DND-41 (cell line): ENCODE measurements around the gene EPHB1.

Source experiments
- ATAC-seq: fragments of 200-7000 bp; cut with Tn5 transposase; 3 replicates; pipeline ENCODE4 v1.9.1; 2021; ENCODE audit warnings: low read depth; ENCODE audit not compliant: insufficient read depth
- DNase-seq: peaks from one replicate; pipeline ENCODE4 v3.0.0-alpha.2; 2020
- H2AFZ ChIP-seq: 2 replicates; pipeline ENCODE4 v1.6.0; 2012; ENCODE audit warnings: low read depth, low read length
- H3K27ac ChIP-seq: 2 replicates; pipeline ENCODE4 v1.5.1; 2012; ENCODE audit warnings: low read length, inconsistent platforms
- H3K27me3 ChIP-seq: fragments of 200-600 bp; sonication (generic); 2 replicates; pipeline ENCODE4 v1.6.0; 2012; ENCODE audit warnings: low read length, mild to moderate bottlenecking, inconsistent platforms; ENCODE audit not compliant: insufficient read depth, poor library complexity
- H3K36me3 ChIP-seq: 2 replicates; pipeline ENCODE4 v1.5.1; 2012; ENCODE audit warnings: low read length, inconsistent platforms; ENCODE audit not compliant: insufficient read depth
- H3K4me1 ChIP-seq: 2 replicates; pipeline ENCODE4 v1.5.1; 2012; ENCODE audit warnings: mild to moderate bottlenecking, low read length; ENCODE audit not compliant: insufficient read depth
- H3K4me2 ChIP-seq: 2 replicates; pipeline ENCODE4 v1.6.0; 2012; ENCODE audit warnings: mild to moderate bottlenecking, moderate library complexity, low read length, inconsistent platforms; ENCODE audit not compliant: insufficient read depth
- H3K4me3 ChIP-seq, 2 experiments: fragments of 200-600 bp in 1 of 2; shearing (Covaris generic) in 1 of 2; 2 replicates each; pipeline ENCODE4 v1.5.1; 2012 to 2016; ENCODE audit warnings: inconsistent platforms in 2 of 2, low read length in 2 of 2, mild to moderate bottlenecking in 2 of 2, low read depth in 1 of 2, moderate library complexity in 1 of 2
- H3K79me2 ChIP-seq: 2 replicates; pipeline ENCODE4 v1.6.0; 2012; ENCODE audit warnings: low read length, inconsistent platforms; ENCODE audit not compliant: insufficient read depth
- H3K9ac ChIP-seq: 2 replicates; pipeline ENCODE4 v1.6.0; 2012; ENCODE audit warnings: low read depth, mild to moderate bottlenecking, inconsistent platforms, low read length, moderate library complexity
- H3K9me3 ChIP-seq: 2 replicates; pipeline ENCODE4 v1.5.1; 2012; ENCODE audit warnings: low read length, moderate library complexity, mild to moderate bottlenecking, inconsistent platforms; ENCODE audit not compliant: insufficient read depth, severe bottlenecking
- H4K20me1 ChIP-seq: 2 replicates; pipeline ENCODE4 v1.6.0; 2012; ENCODE audit warnings: low read length; ENCODE audit not compliant: insufficient read depth
- CTCF ChIP-seq: IDR thresholded peaks from 2 replicates; pipeline ENCODE4 v1.5.1; 2012; ENCODE audit warnings: borderline replicate concordance, low read length, moderate library complexity, mild to moderate bottlenecking; ENCODE audit not compliant: poor library complexity, severe bottlenecking; ENCODE audit errors: extremely low read depth
- EZH2 ChIP-seq: IDR thresholded peaks from 3 replicates; pipeline ENCODE4 v1.6.1; 2012; ENCODE audit warnings: borderline replicate concordance, low read depth, mild to moderate bottlenecking, moderate library complexity, low read length, inconsistent platforms; ENCODE audit not compliant: severe bottlenecking

Gene EPHB1

GRCh38 chr3:135047061-135047460, 252.0 kb downstream of the EPHB1 start:
- Histone ChIP-seq H3K36me3 (no peaks in the 10 kb centered on the region), H3K4me1 (no peaks in the 10 kb centered on the region), H3K27ac (no peak overlapping the region), H3K4me2 (no peak overlapping the region), H3K27me3 (no peaks in the 10 kb centered on the region), H2AFZ (no peak overlapping the region), H3K9ac (no peak overlapping the region), H4K20me1 (no peaks in the 10 kb centered on the region), H3K9me3 (no peaks in the 10 kb centered on the region), H3K79me2 (no peaks in the 10 kb centered on the region), H3K4me3 (no peak overlapping the region)
- DNase-seq (no peak), ATAC-seq (no peak)
- no peak for TF ChIP-seq CTCF
- TF ChIP-seq EZH2 = no peak

- H3K4me3 ChIP-seq = no peak overlapping the region
- no peak for TF ChIP-seq CTCF
- no peak overlapping the region for H3K9ac ChIP-seq
- no peaks in the 10 kb centered on the region for H3K27me3 ChIP-seq
- no peaks in the 10 kb centered on the region for H3K79me2 ChIP-seq
- H3K27ac ChIP-seq = no peak overlapping the region
- H3K4me2 ChIP-seq = no peak overlapping the region
- no peak for DNase-seq
- ATAC-seq = no peak
- H2AFZ ChIP-seq = no peak overlapping the region
- no peaks in the 10 kb centered on the region for H3K36me3 ChIP-seq
- H3K9me3 ChIP-seq = no peaks in the 10 kb centered on the region
- H3K4me1 ChIP-seq = no peaks in the 10 kb centered on the region
- H4K20me1 ChIP-seq = no peaks in the 10 kb centered on the region
Measured at GRCh38 chr3:135050536-135050935, 255.5 kb downstream of the EPHB1 start.

- no peak overlapping the region for H3K4me3 ChIP-seq
- H3K4me2 ChIP-seq = no peak overlapping the region
- no peaks in the 10 kb centered on the region for H3K79me2 ChIP-seq
- ATAC-seq (no peak), DNase-seq (no peak)
- H3K27me3 ChIP-seq = no peaks in the 10 kb centered on the region
- no peaks in the 10 kb centered on the region for H4K20me1 ChIP-seq
- H3K4me1 ChIP-seq = no peaks in the 10 kb centered on the region
- H3K9me3 ChIP-seq = no peaks in the 10 kb centered on the region
- TF ChIP-seq EZH2 (no peak), CTCF (no peak)
- H2AFZ ChIP-seq = no peak overlapping the region
- H3K9ac ChIP-seq = no peak overlapping the region
- H3K36me3 ChIP-seq = no peaks in the 10 kb centered on the region
- no peak overlapping the region for H3K27ac ChIP-seq
Measured at GRCh38 chr3:135051409-135051973, 256.4 kb downstream of the EPHB1 start.

DNA sequence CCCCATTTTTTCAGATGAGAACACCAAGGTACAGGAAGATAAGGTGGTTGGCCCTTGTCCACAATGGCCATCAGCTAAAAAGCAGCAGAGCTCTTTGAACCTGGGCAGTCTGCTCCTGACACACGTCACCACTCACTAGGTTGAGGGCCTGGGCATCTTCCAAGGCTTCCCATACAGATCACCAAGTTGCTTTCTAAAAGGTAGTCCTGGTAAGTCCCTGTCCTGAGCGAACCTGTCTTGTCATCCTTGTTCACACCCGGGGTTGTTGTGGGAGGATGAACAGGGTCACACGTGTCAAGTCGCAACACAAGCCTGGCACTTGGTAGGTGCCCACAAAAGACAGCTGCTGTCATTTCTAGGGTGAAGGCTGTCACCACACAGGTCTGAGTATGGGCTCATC, 260.4 kb downstream of the EPHB1 start:
- Histone ChIP-seq H3K27me3 (no peaks in the 10 kb centered on the region), H3K79me2 (no peaks in the 10 kb centered on the region), H3K9me3 (no peaks in the 10 kb centered on the region), H3K4me2 (no peak overlapping the region), H3K27ac (no peak overlapping the region), H4K20me1 (no peaks in the 10 kb centered on the region), H2AFZ (no peak overlapping the region), H3K4me1 (no peaks in the 10 kb centered on the region), H3K4me3 (no peak overlapping the region), H3K36me3 (no peaks in the 10 kb centered on the region), H3K9ac (no peak overlapping the region)
- ATAC-seq = no peak
- DNase-seq = no peak
- TF ChIP-seq EZH2 (no peak), CTCF (no peak)
